ENCODE data around the gene SLC22A12. TPM values are rescaled to one million over a fixed set of nuclear protein-coding genes. Genes with fewer than 3 reads are reported as not detected.

The SLC22A12 gene
- total RNA-seq, 2 experiments from 2014 or later, result not detected

DNA sequence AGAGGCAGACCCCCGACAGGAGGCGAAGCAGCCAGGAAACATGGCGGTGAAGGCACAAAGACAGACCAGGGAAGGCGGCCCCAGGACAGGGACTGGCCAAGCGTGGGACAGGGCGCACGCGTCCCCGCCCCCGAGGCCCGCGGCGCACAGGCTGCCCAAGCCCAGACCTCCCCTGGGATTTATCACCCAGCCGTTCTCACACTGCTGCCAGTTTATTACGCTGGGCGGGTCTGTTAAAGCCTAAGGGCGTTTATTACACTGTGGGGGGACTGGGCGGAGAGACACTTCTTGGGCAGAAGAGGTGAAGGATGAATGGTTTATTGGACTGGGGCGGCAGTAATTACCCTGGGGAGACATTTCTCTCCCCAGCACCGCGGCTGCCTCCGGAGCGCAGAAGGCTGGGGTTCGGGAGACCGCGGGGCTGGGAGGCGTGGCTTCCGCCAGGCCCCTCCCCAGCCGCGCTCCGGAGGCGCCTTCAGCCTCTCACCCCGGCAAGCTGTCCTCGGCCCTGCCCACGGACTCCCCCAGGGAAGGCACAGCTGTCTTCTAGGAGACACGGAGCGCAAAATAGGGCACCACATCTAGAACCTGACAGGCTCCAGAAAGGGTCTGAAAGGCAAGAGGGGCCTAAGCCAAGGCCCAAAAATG is 47.1 kb downstream of the SLC22A12 start:
- Mint-ChIP-seq H3K27me3 (peaks cover 2% of the 10 kb centered on the region), H3K4me3 (no peak overlapping the region), H3K27ac (no peak overlapping the region), H3K36me3 (ENCODE audit: low read depth) (no peaks in the 10 kb centered on the region), H3K4me1 (peaks cover 9% of the 10 kb centered on the region), H3K9me3 (no peaks in the 10 kb centered on the region)
- ChIA-PET CTCF (interaction anchor here (1.0 kb wide), 1 partner anchor 14 kb away, joined by 3 read pairs; no protein-coding TSS in a partner anchor), POLR2A (no interaction called here)
- DNase-seq, result no peak

DNA sequence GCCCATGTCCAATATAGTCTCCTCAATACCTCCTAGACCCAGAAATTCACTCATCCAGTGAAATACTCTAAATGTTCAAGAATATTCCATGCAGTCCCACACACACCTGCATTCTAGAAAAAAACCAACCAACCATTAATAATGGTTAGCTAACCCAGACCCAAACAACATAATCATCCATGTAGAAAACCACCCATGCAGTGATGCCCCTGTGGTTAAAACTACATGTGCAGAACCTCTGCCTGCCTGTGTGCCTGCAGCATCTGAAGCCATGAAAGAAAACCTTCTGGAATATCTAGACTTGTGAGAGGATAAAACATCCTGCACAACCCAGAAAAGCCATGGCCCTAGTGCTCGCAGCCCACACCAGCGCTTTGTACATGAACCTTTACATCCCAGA is 47.8 kb downstream of the SLC22A12 start:
- no peak for DNase-seq
- Mint-ChIP-seq H3K27ac (no peak overlapping the region), H3K27me3 (peaks cover 4% of the 10 kb centered on the region), H3K9me3 (no peaks in the 10 kb centered on the region), H3K36me3 (ENCODE audit: low read depth) (no peaks in the 10 kb centered on the region), H3K4me3 (no peak overlapping the region), H3K4me1 (peaks cover 2% of the 10 kb centered on the region)
- ChIA-PET CTCF (interaction anchor here (1.0 kb wide), 1 partner anchor 13 kb away, joined by 3 read pairs; no protein-coding TSS in a partner anchor), POLR2A (no interaction called here)

DNA sequence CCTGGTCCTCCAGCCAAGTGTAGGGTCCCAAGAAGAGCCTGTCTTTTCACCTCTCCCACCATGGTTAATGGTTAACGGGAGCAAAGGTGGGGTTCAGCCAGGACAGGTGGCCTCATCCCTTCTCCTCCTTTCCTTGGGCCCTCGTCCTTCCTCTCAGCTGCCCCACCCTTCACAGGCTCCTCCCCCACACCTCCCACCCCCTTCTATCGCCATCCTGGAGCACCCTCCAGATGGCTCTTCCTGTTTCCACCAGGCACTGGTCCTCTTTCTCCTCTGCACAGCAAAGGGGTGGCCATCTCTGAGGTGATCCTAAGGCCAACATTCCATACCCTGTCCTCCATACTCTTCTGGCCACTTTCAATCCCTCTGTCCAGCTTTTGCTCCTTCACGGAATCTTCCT is 48.9 kb downstream of the SLC22A12 start:
- H3K4me3 Mint-ChIP-seq, result no peak overlapping the region
- DNase-seq, result no peak
- H3K27ac Mint-ChIP-seq, result no peak overlapping the region
- POLR2A ChIA-PET, result no interaction called here
- CTCF ChIA-PET, result no interaction called here
- peaks cover 15% of the 10 kb centered on the region for H3K27me3 Mint-ChIP-seq
- H3K9me3 Mint-ChIP-seq, result no peaks in the 10 kb centered on the region
- no peaks in the 10 kb centered on the region for H3K4me1 Mint-ChIP-seq
- no peaks in the 10 kb centered on the region for H3K36me3 Mint-ChIP-seq (ENCODE audit: low read depth)

DNA sequence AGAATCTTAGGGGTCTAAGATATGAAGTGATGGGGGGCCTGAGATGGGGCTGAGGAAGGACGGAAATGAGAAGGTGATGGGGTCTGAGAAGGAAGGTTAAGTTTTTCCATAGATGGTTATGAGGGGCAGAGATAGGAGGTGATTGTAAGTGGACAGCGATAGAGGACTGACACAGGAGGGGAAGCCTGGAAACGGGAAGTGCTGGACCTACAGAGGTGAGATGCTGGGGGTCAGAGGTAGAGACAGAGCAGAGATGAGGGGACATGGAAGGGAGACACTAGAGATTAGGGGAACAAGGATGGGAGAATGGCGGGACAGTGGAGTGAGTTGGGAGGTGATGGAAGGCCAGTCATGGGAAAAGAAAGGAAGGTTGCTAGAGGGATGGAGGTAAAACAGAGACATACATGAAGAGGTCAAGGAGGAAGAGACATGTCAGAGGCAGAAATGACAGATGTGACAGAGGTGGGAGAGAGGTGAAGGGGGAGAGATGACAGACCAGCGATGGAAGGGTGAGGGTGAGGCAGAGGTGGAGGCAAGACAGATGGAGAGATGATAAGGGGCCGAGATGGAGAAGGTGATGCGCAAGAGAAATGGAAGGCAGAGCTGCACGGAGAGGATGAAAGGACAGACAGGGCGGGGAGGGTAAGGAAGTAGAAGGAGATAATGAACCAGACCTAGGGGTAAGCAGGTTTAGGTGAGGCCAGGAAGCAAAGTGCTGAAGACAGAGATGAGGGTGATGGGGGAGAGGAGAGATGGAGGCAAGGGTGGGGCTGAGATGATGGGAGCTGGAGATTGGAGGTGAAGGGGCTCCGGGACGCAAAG is 50.8 kb downstream of the SLC22A12 start:
- Mint-ChIP-seq H3K27me3 (peaks cover 32% of the 10 kb centered on the region), H3K9me3 (no peaks in the 10 kb centered on the region), H3K4me3 (no peak overlapping the region), H3K27ac (no peak overlapping the region), H3K36me3 (ENCODE audit: low read depth) (no peaks in the 10 kb centered on the region), H3K4me1 (no peaks in the 10 kb centered on the region)
- POLR2A ChIA-PET, result no interaction called here
- DNase-seq, result no peak
- CTCF ChIA-PET, result no interaction called here

DNA sequence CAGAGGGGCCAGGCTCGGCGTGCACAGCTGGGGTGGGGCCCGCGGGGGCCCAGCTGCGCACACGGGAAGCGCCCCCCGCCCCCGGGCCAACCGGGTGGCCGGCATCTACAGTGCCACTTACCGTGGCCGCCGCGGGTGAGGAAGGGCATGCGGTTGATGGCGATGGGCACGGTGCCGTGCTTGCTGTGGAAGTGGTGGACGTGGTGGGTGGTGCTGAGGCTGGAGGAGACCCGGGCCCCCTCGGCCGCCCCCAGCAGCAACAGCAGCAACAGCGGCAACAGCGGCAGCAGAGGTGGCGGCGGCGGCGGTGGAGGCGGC is 51.4 kb downstream of the SLC22A12 start:
- CTCF ChIA-PET, result no interaction called here
- POLR2A ChIA-PET, result no interaction called here

DNA sequence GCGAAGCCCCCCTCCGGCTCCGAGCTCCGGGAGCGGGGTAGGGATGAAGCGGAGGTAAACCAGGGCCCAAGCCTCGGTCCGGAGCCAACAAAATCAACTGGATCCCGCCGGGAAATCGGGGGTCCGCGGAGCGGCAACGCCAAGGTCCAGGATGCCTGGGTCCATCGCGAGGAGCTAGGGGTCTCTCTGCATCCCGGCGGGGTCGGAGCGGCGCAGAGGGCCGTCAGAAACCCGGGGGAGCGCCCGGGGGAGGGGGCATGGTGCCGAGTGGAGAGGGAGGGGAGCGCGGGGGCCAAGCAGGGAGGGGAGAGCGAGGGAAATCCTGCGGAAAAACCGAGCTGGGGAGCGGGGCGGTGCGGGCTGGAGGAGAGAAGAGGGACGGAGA is 51.8 kb downstream of the SLC22A12 start:
- DNase-seq, result no peak
- Mint-ChIP-seq H3K9me3 (no peaks in the 10 kb centered on the region), H3K4me1 (no peaks in the 10 kb centered on the region), H3K27ac (no peak overlapping the region), H3K4me3 (no peak overlapping the region), H3K27me3 (peaks cover 37% of the 10 kb centered on the region), H3K36me3 (ENCODE audit: low read depth) (no peaks in the 10 kb centered on the region)
- CTCF ChIA-PET, result interaction anchor here (0.6 to 0.9 kb wide), 2 partner anchors 8 to 201 kb away, joined by 3 read pairs; no protein-coding TSS in a partner anchor
- POLR2A ChIA-PET, result no interaction called here

More for the DNA sequence above, 51.4 kb downstream of the SLC22A12 start:
- Mint-ChIP-seq H3K36me3 (ENCODE audit: low read depth) (no peaks in the 10 kb centered on the region), H3K4me1 (no peaks in the 10 kb centered on the region), H3K27me3 (peaks cover 36% of the 10 kb centered on the region), H3K4me3 (no peak overlapping the region), H3K27ac (no peak overlapping the region), H3K9me3 (no peaks in the 10 kb centered on the region)
- DNase-seq, result no peak

DNA sequence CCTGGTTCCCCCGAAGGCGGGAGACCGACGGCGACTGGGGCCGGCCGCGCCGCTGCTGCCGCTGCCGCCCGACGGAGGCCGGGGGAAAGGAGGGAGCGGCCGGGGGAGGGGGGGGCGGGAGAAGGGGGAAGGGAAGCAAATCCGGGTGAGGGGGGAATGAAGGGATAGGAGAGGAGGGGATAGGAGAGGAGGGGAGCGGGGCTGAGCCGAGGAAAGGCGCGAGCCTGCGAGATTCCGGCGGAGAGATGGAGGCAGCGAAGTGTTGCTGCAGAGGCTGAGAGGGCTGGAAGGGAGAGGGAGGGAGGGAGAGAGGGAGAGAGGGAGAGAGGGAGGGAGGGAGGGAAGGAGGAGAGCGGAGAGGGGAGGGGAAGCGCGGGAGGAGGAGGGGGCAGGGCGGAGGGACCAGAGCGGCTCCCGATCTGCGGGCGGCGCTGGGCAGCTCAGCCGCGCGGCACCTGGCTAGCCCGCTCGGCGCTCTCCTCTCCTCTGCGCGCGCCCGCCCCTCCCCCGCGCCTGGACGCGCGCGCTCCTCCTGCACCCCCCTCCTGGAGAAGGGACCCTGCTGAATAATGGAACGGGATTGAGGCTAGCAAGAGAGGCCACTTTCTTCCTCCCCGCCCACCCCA is 52.3 kb downstream of the SLC22A12 start:
- H3K4me1 Mint-ChIP-seq, result no peaks in the 10 kb centered on the region
- H3K4me3 Mint-ChIP-seq, result no peak overlapping the region
- H3K27me3 Mint-ChIP-seq, result peaks cover 37% of the 10 kb centered on the region
- ChIA-PET POLR2A (no interaction called here), CTCF (interaction anchor here (0.6 to 1.2 kb wide), 3 partner anchors 7 to 201 kb away, joined by 3 read pairs; no protein-coding TSS in a partner anchor)
- DNase-seq, result no peak
- no peaks in the 10 kb centered on the region for H3K9me3 Mint-ChIP-seq
- H3K36me3 Mint-ChIP-seq (ENCODE audit: low read depth), result no peaks in the 10 kb centered on the region
- H3K27ac Mint-ChIP-seq, result no peak overlapping the region

DNA sequence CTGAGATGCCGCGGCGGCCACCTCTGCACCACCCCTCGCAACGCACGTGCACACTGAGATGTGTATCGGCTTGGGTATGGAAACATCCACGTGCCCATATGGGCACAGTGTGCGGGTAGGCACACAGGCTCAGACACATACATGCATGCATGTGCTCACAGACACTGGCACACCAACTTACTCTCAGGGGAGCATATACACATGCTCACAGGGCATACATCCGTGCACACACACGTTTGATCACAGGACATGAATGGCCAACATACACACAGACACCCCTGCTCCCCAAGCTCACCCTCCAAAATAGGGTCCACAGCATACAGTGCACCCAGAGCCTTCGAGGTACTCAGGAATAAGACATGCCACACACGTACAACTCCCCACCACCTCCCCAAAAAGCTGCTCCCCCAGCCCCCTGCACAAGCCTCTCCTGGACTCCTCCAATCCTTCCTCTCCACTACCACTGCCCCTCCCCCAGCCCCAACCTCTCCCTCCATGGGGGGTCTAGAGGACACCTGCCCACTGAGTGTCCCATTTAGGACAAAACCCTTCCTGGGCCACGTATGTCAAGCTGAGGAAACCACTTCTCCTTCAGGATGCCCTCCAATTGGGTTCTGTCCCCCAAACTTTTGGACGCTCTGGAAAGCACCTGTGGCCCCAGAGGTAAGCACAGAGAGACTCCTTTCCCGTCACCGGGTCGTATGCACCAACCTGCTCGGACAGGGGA is 53.1 kb downstream of the SLC22A12 start:
- Mint-ChIP-seq H3K36me3 (ENCODE audit: low read depth) (no peaks in the 10 kb centered on the region), H3K4me3 (no peak overlapping the region), H3K4me1 (no peaks in the 10 kb centered on the region), H3K27ac (no peak overlapping the region), H3K27me3 (peaks cover 37% of the 10 kb centered on the region), H3K9me3 (no peaks in the 10 kb centered on the region)
- DNase-seq, result no peak
- ChIA-PET CTCF (interaction anchor here (1.2 kb wide), 1 partner anchor 11 kb away, joined by 3 read pairs; no protein-coding TSS in a partner anchor), POLR2A (no interaction called here)

DNA sequence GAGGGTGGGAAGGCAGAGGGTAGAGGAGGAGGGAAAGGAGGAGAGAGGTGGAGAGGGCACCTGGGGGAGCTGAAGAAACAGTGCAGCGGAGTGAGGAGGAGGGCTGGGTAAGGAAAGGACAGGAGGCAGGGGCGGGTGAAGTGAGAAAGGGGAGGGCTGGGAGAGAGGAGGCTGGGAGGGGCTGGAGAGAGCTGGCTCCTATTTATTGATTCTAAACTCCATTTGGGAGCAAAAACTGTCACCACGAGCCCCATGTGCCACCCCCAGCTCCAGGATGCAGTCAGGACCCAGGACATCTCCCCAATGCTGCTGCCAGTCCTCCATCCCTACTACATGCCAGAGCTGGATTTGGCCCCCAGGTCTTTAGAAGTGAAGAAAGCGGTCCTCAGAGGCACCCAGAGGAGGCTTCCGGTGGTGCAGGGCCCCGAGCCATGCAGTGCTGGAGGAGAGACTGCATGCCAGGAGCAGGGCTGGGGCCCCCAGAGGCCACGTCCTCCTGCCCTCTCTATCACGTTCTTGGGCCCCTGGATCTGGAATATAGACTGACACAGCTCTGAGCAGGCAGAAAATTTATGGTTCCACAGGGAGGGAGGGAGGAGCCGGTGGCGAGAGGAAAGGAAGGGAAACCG is 53.7 kb downstream of the SLC22A12 start:
- H3K4me3 Mint-ChIP-seq, result no peak overlapping the region
- DNase-seq, result no peak
- peaks cover 37% of the 10 kb centered on the region for H3K27me3 Mint-ChIP-seq
- H3K4me1 Mint-ChIP-seq, result no peaks in the 10 kb centered on the region
- H3K9me3 Mint-ChIP-seq, result no peaks in the 10 kb centered on the region
- POLR2A ChIA-PET, result no interaction called here
- H3K36me3 Mint-ChIP-seq (ENCODE audit: low read depth), result no peaks in the 10 kb centered on the region
- no peak overlapping the region for H3K27ac Mint-ChIP-seq
- CTCF ChIA-PET, result no interaction called here

DNA sequence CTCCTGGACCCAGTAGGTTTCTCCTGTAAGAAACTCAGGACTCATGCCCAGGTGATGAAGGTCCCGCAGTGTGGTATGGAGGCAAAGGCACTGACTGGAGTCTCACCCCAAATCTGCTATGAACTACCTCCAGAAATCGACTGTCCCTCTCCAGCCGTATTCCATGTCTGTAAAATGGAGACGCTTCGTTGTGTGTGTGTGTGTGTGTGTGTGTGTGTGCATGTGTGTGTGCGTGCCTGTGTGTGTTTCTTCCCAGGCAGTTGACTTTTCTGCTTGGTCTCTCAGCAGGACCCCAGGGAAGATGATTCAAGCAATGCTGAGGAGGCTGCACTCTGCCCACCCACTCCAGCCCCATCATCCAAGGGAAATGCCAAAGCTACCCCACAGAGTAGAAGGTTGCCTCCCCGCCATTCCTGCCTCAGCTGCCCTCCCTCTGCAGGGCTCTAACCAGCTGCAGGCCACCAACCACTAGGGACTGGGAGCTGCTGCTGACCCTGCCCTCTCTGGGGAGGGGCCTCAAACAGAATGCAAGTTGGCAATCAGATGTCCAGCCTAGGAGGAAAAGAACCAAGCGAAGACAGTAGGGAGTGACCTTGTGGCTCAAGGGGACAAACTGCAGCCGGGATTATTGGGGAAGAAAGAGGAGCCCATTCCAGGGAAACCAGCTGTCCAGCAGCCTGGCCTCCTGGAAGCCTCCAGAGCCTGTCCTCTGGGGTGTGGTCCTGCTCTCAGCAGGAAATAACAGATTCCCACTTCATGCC is 56.2 kb downstream of the SLC22A12 start:
- no peak overlapping the region for H3K4me3 Mint-ChIP-seq
- H3K36me3 Mint-ChIP-seq (ENCODE audit: low read depth), result no peaks in the 10 kb centered on the region
- CTCF ChIA-PET, result interaction anchor here (0.9 to 2.9 kb wide), 3 partner anchors 41 to 198 kb away, joined by 3 to 7 read pairs (median 4); no protein-coding TSS in a partner anchor
- no peaks in the 10 kb centered on the region for H3K4me1 Mint-ChIP-seq
- no peaks in the 10 kb centered on the region for H3K9me3 Mint-ChIP-seq
- H3K27ac Mint-ChIP-seq, result no peak overlapping the region
- DNase-seq, result no peak
- H3K27me3 Mint-ChIP-seq, result peaks cover 37% of the 10 kb centered on the region
- POLR2A ChIA-PET, result interaction anchor here (0.6 kb wide), 1 partner anchor 58 kb away, joined by 3 read pairs; no protein-coding TSS in a partner anchor

DNA sequence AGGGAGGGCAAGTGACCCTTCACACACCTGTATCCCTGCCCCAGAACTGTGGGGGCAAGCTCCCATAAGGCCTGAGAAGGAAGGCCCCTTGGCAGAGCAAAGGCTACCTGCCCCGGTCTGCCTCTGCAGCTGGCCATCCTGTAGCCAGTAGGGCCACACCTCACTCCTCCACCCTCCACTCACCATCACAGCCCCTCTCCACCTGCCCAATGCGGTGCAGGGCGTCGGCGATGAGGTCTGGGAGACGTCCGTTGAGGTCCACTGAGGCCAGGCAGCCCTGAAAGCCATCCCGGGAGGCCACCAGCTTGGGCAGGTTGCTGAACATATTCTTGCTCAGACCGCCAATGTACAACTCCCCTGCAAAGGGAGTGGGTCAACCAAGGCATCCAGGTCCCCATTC is 57.5 kb downstream of the SLC22A12 start:
- DNase-seq, result no peak
- POLR2A ChIA-PET, result no interaction called here
- no peaks in the 10 kb centered on the region for H3K36me3 Mint-ChIP-seq (ENCODE audit: low read depth)

DNA sequence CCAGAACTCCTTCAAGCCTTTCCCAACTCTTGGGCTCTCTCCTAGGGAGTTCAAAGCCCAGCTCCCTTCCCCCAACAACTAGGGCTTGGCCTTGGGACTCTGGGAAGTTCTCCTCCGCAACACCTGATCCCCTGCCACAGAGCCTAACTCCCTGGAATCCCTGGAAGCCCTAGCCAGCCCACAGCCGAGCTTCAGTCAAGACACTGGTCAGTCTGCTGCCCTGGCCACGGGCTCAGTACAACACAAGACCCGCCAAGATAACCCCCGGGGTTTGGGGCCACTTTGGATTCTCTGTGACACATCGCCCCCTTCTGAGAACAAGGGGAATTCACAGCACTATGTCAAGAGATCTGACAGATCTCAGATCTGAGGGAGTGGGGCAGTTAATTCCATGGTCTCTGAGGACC is 58.3 kb downstream of the SLC22A12 start:
- Mint-ChIP-seq H3K4me1 (no peaks in the 10 kb centered on the region), H3K27me3 (peaks cover 28% of the 10 kb centered on the region), H3K4me3 (no peak overlapping the region), H3K9me3 (no peaks in the 10 kb centered on the region), H3K27ac (no peak overlapping the region), H3K36me3 (ENCODE audit: low read depth) (no peaks in the 10 kb centered on the region)
- CTCF ChIA-PET, result interaction anchor here (2.0 to 2.9 kb wide), 2 partner anchors 55 to 200 kb away, joined by 6 to 7 read pairs; no protein-coding TSS in a partner anchor
- DNase-seq, result no peak
- POLR2A ChIA-PET, result no interaction called here

More for the DNA sequence above, 57.5 kb downstream of the SLC22A12 start:
- H3K4me1 Mint-ChIP-seq, result no peaks in the 10 kb centered on the region
- CTCF ChIA-PET, result interaction anchor here (1.2 to 2.9 kb wide), 2 partner anchors 40 to 199 kb away, joined by 3 to 7 read pairs; no protein-coding TSS in a partner anchor
- H3K27ac Mint-ChIP-seq, result no peak overlapping the region
- no peak overlapping the region for H3K4me3 Mint-ChIP-seq
- H3K9me3 Mint-ChIP-seq, result no peaks in the 10 kb centered on the region
- peaks cover 34% of the 10 kb centered on the region for H3K27me3 Mint-ChIP-seq
